Dendritic cell treated with granulocyte-macrophage colony-stimulating factor and Interleukin-4, amounts not matched to agents 40 ng/mL and 50 ng/mL, for 4 days (primary cell): Measurements from ENCODE around the gene TPST2.

ENCODE experiments used
- H3K27ac Mint-ChIP-seq: one replicate; pipeline ENCODE4 v1.8.0; 2022; ENCODE audit warnings: mild to moderate bottlenecking, mixed read lengths
- H3K27me3 Mint-ChIP-seq: one replicate; pipeline ENCODE4 v1.8.0; 2022; ENCODE audit warnings: mild to moderate bottlenecking, mixed read lengths
- H3K36me3 Mint-ChIP-seq: one replicate; pipeline ENCODE4 v1.8.0; 2022; ENCODE audit warnings: low read depth, mixed read lengths
- H3K4me1 Mint-ChIP-seq: one replicate; pipeline ENCODE4 v1.8.0; 2022; ENCODE audit warnings: low read depth, mixed read lengths
- H3K4me3 Mint-ChIP-seq: one replicate; pipeline ENCODE4 v1.8.0; 2022; ENCODE audit warnings: mild to moderate bottlenecking, moderate library complexity, mixed read lengths
- H3K9me3 Mint-ChIP-seq: one replicate; pipeline ENCODE4 v1.8.0; 2022; ENCODE audit warnings: mixed read lengths
- intact Hi-C: fragments of 100-400 bp; cut with micrococcal nuclease; formaldehyde crosslinking; loops from one replicate; pipeline ENCODE4 v1.15.0; 2022

Gene TPST2

GRCh38 chr22:26549902-26550497 lies 39.9 kb downstream of the TPST2 start:
- H3K4me1 Mint-ChIP-seq: peaks cover 52% of the 10 kb centered on the region
- H3K27ac Mint-ChIP-seq: no peak overlapping the region
- H3K9me3 Mint-ChIP-seq: no peaks in the 10 kb centered on the region
- H3K27me3 Mint-ChIP-seq: no peaks in the 10 kb centered on the region
- peaks cover 47% of the 10 kb centered on the region for H3K36me3 Mint-ChIP-seq
- intact Hi-C loops: no loop called here
- H3K4me3 Mint-ChIP-seq: no peak overlapping the region

GRCh38 chr22:26548984-26549383 lies 40.9 kb downstream of the TPST2 start:
- H3K36me3 Mint-ChIP-seq: peaks cover 55% of the 10 kb centered on the region
- H3K27ac Mint-ChIP-seq: no peak overlapping the region
- intact Hi-C loops: no loop called here

DNA sequence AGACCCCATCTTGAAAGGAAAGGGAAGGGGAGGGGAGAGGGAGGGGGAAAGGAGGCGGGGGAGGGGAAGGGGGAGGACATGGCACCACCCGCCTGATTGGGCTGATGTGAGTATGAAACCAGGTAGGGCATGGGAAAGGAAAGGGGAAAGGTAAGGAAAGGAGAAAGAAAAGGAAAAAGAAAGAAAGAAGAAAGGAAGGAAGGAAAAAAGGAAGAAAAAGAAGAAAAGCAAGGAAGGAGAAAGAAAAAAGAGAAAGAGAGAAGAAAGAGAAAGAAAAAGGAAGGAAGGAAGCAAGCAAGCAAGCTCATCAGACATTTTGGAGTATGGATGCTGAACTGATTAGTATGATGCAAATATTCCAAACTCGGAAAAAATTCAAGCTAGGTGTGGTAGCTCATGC lies 41.6 kb downstream of the TPST2 start:
- H3K4me1 Mint-ChIP-seq: peaks cover 59% of the 10 kb centered on the region
- no peak overlapping the region for H3K4me3 Mint-ChIP-seq
- intact Hi-C loops: no loop called here
- H3K36me3 Mint-ChIP-seq: peaks cover 55% of the 10 kb centered on the region
- H3K9me3 Mint-ChIP-seq: no peaks in the 10 kb centered on the region
- no peaks in the 10 kb centered on the region for H3K27me3 Mint-ChIP-seq
- no peak overlapping the region for H3K27ac Mint-ChIP-seq

More at GRCh38 chr22:26548984-26549383, 40.9 kb downstream of the TPST2 start:
- Mint-ChIP-seq H3K9me3 (no peaks in the 10 kb centered on the region), H3K27me3 (no peaks in the 10 kb centered on the region), H3K4me1 (peaks cover 59% of the 10 kb centered on the region), H3K4me3 (no peak overlapping the region)

GRCh38 chr22:26547837-26548236 lies 42.1 kb downstream of the TPST2 start:
- H3K27ac Mint-ChIP-seq: peak overlapping the region; percentile 38
- H3K9me3 Mint-ChIP-seq: no peaks in the 10 kb centered on the region
- H3K27me3 Mint-ChIP-seq: no peaks in the 10 kb centered on the region
- H3K4me3 Mint-ChIP-seq: no peak overlapping the region
- H3K36me3 Mint-ChIP-seq: peaks cover 55% of the 10 kb centered on the region
- H3K4me1 Mint-ChIP-seq: peaks cover 59% of the 10 kb centered on the region
- intact Hi-C loops: no loop called here

- H3K9me3 Mint-ChIP-seq: no peaks in the 10 kb centered on the region
- no peaks in the 10 kb centered on the region for H3K27me3 Mint-ChIP-seq
- no peak overlapping the region for H3K4me3 Mint-ChIP-seq
- intact Hi-C loops: no loop called here
- peak overlapping the region; percentile 38 for H3K27ac Mint-ChIP-seq
- peaks cover 63% of the 10 kb centered on the region for H3K4me1 Mint-ChIP-seq
- peaks cover 55% of the 10 kb centered on the region for H3K36me3 Mint-ChIP-seq
These were observed 42.5 kb downstream of the TPST2 start for GRCh38 chr22:26547426-26547825.

GRCh38 chr22:26546282-26546681 lies 43.6 kb downstream of the TPST2 start:
- Mint-ChIP-seq H3K9me3 (no peaks in the 10 kb centered on the region), H3K27ac (peak overlapping the region; percentile 38), H3K27me3 (no peaks in the 10 kb centered on the region), H3K4me3 (no peak overlapping the region), H3K4me1 (peaks cover 65% of the 10 kb centered on the region), H3K36me3 (peaks cover 59% of the 10 kb centered on the region)
- intact Hi-C loops: no loop called here

GRCh38 chr22:26545827-26546226 lies 44.1 kb downstream of the TPST2 start:
- H3K27ac Mint-ChIP-seq: peak overlapping the region; percentile 38
- H3K4me3 Mint-ChIP-seq: no peak overlapping the region
- H3K4me1 Mint-ChIP-seq: peaks cover 65% of the 10 kb centered on the region
- H3K36me3 Mint-ChIP-seq: peaks cover 59% of the 10 kb centered on the region
- no peaks in the 10 kb centered on the region for H3K9me3 Mint-ChIP-seq
- intact Hi-C loops: no loop called here
- no peaks in the 10 kb centered on the region for H3K27me3 Mint-ChIP-seq

DNA sequence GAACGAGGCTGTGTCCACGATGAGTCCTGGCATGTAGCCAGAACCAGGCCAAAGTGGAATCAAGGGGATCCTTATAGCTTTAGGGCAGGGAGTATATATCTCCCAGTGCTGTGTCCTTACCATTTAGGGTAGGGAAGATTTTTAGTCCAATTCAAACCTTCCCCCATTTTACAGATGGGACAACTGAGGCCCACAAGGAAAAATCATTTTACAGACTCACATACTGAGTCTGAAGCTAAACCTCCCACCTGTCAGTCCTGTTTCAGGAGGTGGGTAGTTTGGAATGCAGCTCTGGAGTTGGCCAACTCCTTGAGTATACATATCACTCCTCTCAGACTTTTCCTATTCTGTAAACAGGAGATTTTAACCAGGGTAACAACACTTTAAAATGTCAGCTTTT lies 44.5 kb downstream of the TPST2 start:
- Mint-ChIP-seq H3K36me3 (peaks cover 59% of the 10 kb centered on the region), H3K4me1 (peaks cover 60% of the 10 kb centered on the region), H3K9me3 (no peaks in the 10 kb centered on the region), H3K27me3 (no peaks in the 10 kb centered on the region), H3K27ac (peak overlapping the region; percentile 38), H3K4me3 (no peak overlapping the region)
- intact Hi-C loops: no loop called here

- intact Hi-C loops: no loop called here
- Mint-ChIP-seq H3K9me3 (no peaks in the 10 kb centered on the region), H3K4me1 (peaks cover 55% of the 10 kb centered on the region), H3K27me3 (no peaks in the 10 kb centered on the region), H3K36me3 (peaks cover 62% of the 10 kb centered on the region), H3K4me3 (no peak overlapping the region), H3K27ac (peak overlapping the region; percentile 93)
These were observed 45.4 kb downstream of the TPST2 start for GRCh38 chr22:26544489-26544888.

DNA sequence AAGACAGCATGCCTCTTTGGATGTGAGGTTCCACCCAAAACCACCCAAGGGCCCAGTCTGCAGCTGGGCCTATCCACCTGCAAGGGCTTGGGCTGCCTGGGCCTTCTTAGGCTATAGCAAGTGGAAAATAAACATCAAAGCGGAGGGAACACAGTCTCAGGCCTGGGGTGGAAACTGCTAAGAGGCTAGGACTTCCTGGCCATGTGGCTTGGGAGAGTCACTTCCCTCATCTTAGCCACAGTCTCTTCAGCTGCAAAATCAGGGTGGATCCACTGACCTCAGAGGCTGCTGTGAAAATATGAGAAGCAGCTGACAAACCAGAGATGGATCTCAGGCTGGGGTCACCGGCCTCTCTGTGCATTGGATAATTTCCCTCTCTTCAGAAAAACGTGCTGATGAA lies 47.1 kb downstream of the TPST2 start:
- Mint-ChIP-seq H3K36me3 (peaks cover 72% of the 10 kb centered on the region), H3K27me3 (no peaks in the 10 kb centered on the region), H3K27ac (peak overlapping the region; percentile 93), H3K4me3 (no peak overlapping the region), H3K9me3 (no peaks in the 10 kb centered on the region), H3K4me1 (peaks cover 49% of the 10 kb centered on the region)
- intact Hi-C loops: loop anchor here (2.0 kb wide), 1 partner anchor 46 kb away; no protein-coding TSS in a partner anchor

- H3K27me3 Mint-ChIP-seq: no peaks in the 10 kb centered on the region
- peaks cover 73% of the 10 kb centered on the region for H3K36me3 Mint-ChIP-seq
- peak overlapping the region; percentile 93 for H3K27ac Mint-ChIP-seq
These were observed 48.6 kb downstream of the TPST2 start for GRCh38 chr22:26541167-26541819.

DNA sequence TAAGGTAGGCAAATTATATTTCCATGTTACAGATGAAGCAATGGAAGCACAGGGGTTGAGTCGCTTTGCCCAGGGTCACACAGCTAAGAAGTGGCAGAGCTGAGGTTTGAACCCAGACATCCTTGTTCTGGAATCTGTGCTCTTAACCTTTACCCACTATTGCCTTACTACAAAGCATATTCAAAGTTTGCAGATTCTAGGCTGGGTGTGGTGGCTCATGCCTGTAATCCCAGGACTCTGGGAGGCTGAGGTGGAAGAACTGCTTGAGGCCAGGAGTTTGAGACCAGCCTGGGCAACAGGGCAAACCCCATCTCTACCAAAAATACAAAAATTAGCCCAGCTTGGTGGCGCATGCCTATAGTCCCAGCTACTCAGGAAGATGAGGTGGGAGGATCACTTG lies 49.8 kb downstream of the TPST2 start:
- H3K27me3 Mint-ChIP-seq: no peaks in the 10 kb centered on the region
- no peaks in the 10 kb centered on the region for H3K9me3 Mint-ChIP-seq
- intact Hi-C loops: no loop called here
- H3K36me3 Mint-ChIP-seq: peaks cover 77% of the 10 kb centered on the region
- peaks cover 40% of the 10 kb centered on the region for H3K4me1 Mint-ChIP-seq
- no peak overlapping the region for H3K27ac Mint-ChIP-seq
- no peak overlapping the region for H3K4me3 Mint-ChIP-seq

More at GRCh38 chr22:26541167-26541819, 48.6 kb downstream of the TPST2 start:
- H3K9me3 Mint-ChIP-seq: no peaks in the 10 kb centered on the region
- intact Hi-C loops: no loop called here
- H3K4me3 Mint-ChIP-seq: no peak overlapping the region
- peaks cover 36% of the 10 kb centered on the region for H3K4me1 Mint-ChIP-seq

GRCh38 chr22:26536762-26537134 lies 53.2 kb downstream of the TPST2 start:
- intact Hi-C loops: no loop called here
- no peak overlapping the region for H3K27ac Mint-ChIP-seq
- no peak overlapping the region for H3K4me3 Mint-ChIP-seq
- H3K36me3 Mint-ChIP-seq: peaks cover 90% of the 10 kb centered on the region
- no peaks in the 10 kb centered on the region for H3K27me3 Mint-ChIP-seq
- H3K9me3 Mint-ChIP-seq: no peaks in the 10 kb centered on the region
- H3K4me1 Mint-ChIP-seq: peaks cover 13% of the 10 kb centered on the region

DNA sequence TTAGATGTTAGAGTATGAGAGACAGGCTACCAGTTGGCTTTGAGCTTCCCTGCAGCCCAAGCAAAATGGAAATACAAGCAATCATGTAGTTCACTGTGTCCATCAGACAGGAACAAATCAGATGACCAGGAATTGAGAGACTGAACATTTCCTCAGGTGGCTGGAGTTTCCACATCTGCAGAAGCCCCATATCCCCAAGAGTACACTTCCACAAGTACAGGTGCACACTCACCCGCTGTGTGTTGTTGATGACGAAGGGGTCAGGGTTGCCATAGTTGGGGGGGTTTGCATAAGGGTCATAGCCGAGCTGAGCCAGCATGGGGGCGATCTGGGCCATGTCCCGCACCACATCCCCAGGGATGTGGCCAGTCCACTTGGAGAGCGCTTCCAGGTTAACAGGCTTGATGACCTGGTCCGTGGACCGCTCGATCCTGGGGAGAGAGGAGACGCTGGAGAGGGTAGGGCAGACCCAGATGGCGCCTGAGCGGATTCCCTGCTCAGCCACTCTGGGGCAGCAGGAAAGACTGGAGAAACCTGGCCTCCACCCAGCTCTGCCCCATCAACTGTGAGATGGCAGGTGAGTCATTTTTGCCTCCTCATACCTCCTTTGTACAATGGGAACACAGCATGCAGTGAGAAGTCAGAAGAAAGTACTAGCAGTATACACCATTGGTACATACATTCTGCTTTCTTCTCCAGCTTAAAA lies 53.7 kb downstream of the TPST2 start:
- Mint-ChIP-seq H3K9me3 (no peaks in the 10 kb centered on the region), H3K27ac (no peak overlapping the region), H3K4me1 (peaks cover 13% of the 10 kb centered on the region), H3K27me3 (no peaks in the 10 kb centered on the region), H3K36me3 (peaks cover 90% of the 10 kb centered on the region), H3K4me3 (no peak overlapping the region)
- intact Hi-C loops: no loop called here
